Peyer's patch (tissue), 4 donors: ENCODE results near the gene TNS3. TPM values are rescaled to one million over a fixed set of nuclear protein-coding genes. Genes with fewer than 3 reads are reported as not detected.

ENCODE experiments used
- DNase-seq, 3 donors: peaks; one replicate each; pipeline ENCODE4 v3.0.0-alpha.2; 2017 to 2019
- H3K27ac ChIP-seq, 4 donors: fragments of 200-600 bp; sonication (generic); one replicate each; pipeline ENCODE4 v1.5.1; 2016 to 2019
- H3K27me3 ChIP-seq, 2 donors: fragments of 200-600 bp; sonication (generic); one replicate each; pipeline ENCODE4 v1.5.1; 2019
- H3K36me3 ChIP-seq, 3 donors: fragments of 200-600 bp; sonication (generic); one replicate each; pipeline ENCODE4 v1.5.1; 2016 to 2019
- H3K4me1 ChIP-seq, 4 donors: fragments of 200-600 bp; sonication (generic); one replicate each; pipeline ENCODE4 v1.5.1; 2016 to 2019
- H3K4me3 ChIP-seq, 4 donors: fragments of 200-600 bp; sonication (generic); 1 replicate in 3 of 4; 2 replicates in 1 of 4; pipeline ENCODE4 v1.5.1; 2016 to 2019; ENCODE audit warnings: mild to moderate bottlenecking in 1 of 4
- H3K9me3 ChIP-seq, 4 donors: fragments of 200-600 bp; sonication (generic); one replicate each; pipeline ENCODE4 v1.5.1; 2016 to 2019; ENCODE audit warnings: mild to moderate bottlenecking in 1 of 4
- CTCF ChIP-seq, 6 experiments: fragments of 450-650 bp in 4 of 6; fragments of 200-600 bp in 2 of 6; sonication (generic) in 1 of 6; IDR thresholded peaks; one replicate each; pipeline ENCODE4 v1.5.1; 2017 to 2019; ENCODE audit warnings: antibody characterized with exemption in 6 of 6, mild to moderate bottlenecking in 3 of 6, moderate library complexity in 1 of 6
- POLR2A ChIP-seq, 2 donors: fragments of 450-650 bp; IDR thresholded peaks; one replicate each; pipeline ENCODE4 v1.5.1; 2017; ENCODE audit warnings: antibody characterized with exemption in 2 of 2, mild to moderate bottlenecking in 2 of 2, moderate library complexity in 2 of 2
- total RNA-seq, 4 donors: library from RNA; depleted of rRNA; stranded (reverse); fragments of >200 nt; gene quantifications; one replicate each; pipeline ENCODE4 v1.1.0, GENCODE V29; 2016

TNS3 gene
- total RNA-seq, 4 donors from 2014 or later: 79.5 to 157 (median 112) TPM

- TF ChIP-seq CTCF (IDR thresholded peaks at IDR 0.05) (no peak), POLR2A (IDR thresholded peaks at IDR 0.05) (no peak)
- H3K36me3 ChIP-seq: no peaks in the 10 kb centered on the region
- H3K27ac ChIP-seq: peak overlapping the region in 3 of 4 donors; percentile 35 to 68 (median 52)
- H3K27me3 ChIP-seq: no peaks in the 10 kb centered on the region
- no peaks in the 10 kb centered on the region for H3K9me3 ChIP-seq
- H3K4me3 ChIP-seq: no peak overlapping the region
- peaks cover 0 to 30% (median 0%) of the 10 kb centered on the region in 4 donors for H3K4me1 ChIP-seq
- peak in 1 of 3 donors; percentile 51 for DNase-seq
Measured at GRCh38 chr7:47551668-47552440, 30.1 kb downstream of the TNS3 start.

GRCh38 chr7:47550788-47551470 is 31.0 kb downstream of the TNS3 start:
- Histone ChIP-seq H3K27me3 (no peaks in the 10 kb centered on the region), H3K4me1 (peaks cover 0 to 36% (median 2%) of the 10 kb centered on the region in 4 donors), H3K9me3 (no peaks in the 10 kb centered on the region), H3K36me3 (no peaks in the 10 kb centered on the region), H3K4me3 (no peak overlapping the region), H3K27ac (peak overlapping the region in 2 of 4 donors; percentile 35 to 68)
- TF ChIP-seq POLR2A (IDR thresholded peaks at IDR 0.05): no peak
- TF ChIP-seq CTCF (IDR thresholded peaks at IDR 0.05): no peak
- DNase-seq: peak in 1 of 3 donors; percentile 51

GRCh38 chr7:47549916-47550315 is 32.0 kb downstream of the TNS3 start:
- no peaks in the 10 kb centered on the region for H3K36me3 ChIP-seq
- TF ChIP-seq POLR2A (IDR thresholded peaks at IDR 0.05): no peak
- no peak for TF ChIP-seq CTCF (IDR thresholded peaks at IDR 0.05)
- no peak overlapping the region for H3K27ac ChIP-seq
- peaks cover 0 to 41% (median 2%) of the 10 kb centered on the region in 4 donors for H3K4me1 ChIP-seq
- DNase-seq: peak in 1 of 3 donors; percentile 25
- no peak overlapping the region for H3K4me3 ChIP-seq
- no peaks in the 10 kb centered on the region for H3K9me3 ChIP-seq
- no peaks in the 10 kb centered on the region for H3K27me3 ChIP-seq

- peaks cover 0 to 41% (median 2%) of the 10 kb centered on the region in 4 donors for H3K4me1 ChIP-seq
- no peak overlapping the region for H3K4me3 ChIP-seq
- TF ChIP-seq POLR2A (IDR thresholded peaks at IDR 0.05) (no peak), CTCF (IDR thresholded peaks at IDR 0.05) (no peak)
- H3K36me3 ChIP-seq: no peaks in the 10 kb centered on the region
- no peak overlapping the region for H3K27ac ChIP-seq
- no peaks in the 10 kb centered on the region for H3K9me3 ChIP-seq
- no peaks in the 10 kb centered on the region for H3K27me3 ChIP-seq
- peak in 1 of 3 donors; percentile 15 for DNase-seq
Measured at GRCh38 chr7:47549397-47549796, 32.5 kb downstream of the TNS3 start.

- Histone ChIP-seq H3K36me3 (no peaks in the 10 kb centered on the region), H3K27me3 (no peaks in the 10 kb centered on the region), H3K4me3 (no peak overlapping the region), H3K9me3 (no peaks in the 10 kb centered on the region), H3K27ac (no peak overlapping the region), H3K4me1 (peaks cover 0 to 41% (median 5%) of the 10 kb centered on the region in 4 donors)
- DNase-seq: peak in 1 of 3 donors; percentile 33
- TF ChIP-seq POLR2A (IDR thresholded peaks at IDR 0.05) (no peak), CTCF (IDR thresholded peaks at IDR 0.05) (no peak)
Measured at GRCh38 chr7:47548546-47548945, 33.4 kb downstream of the TNS3 start.
